SK-N-SH treated with all-trans-retinoic acid at 6 μM for 48 hours (cell line): ENCODE data around the gene EIF2B4.

Source experiments
- ATAC-seq: fragments of 200-7000 bp; cut with Tn5 transposase; 3 replicates; pipeline ENCODE4 v1.9.1; 2020; ENCODE audit warnings: mild to moderate bottlenecking, moderate library complexity
- ARNTL ChIP-seq: fragments of 450-650 bp; formaldehyde crosslinking; IDR thresholded peaks from 2 replicates; pipeline ENCODE4 v1.5.0; 2020; ENCODE audit warnings: low read depth, mild to moderate bottlenecking, moderate library complexity, borderline replicate concordance
- BACH2 ChIP-seq: fragments of 250-450 bp; sonication (Bioruptor Pico); IDR thresholded peaks from 2 replicates; pipeline ENCODE4 v1.9.0; 2021; ENCODE audit warnings: mild to moderate bottlenecking, borderline replicate concordance
- CSDC2 ChIP-seq: fragments of 250-450 bp; sonication (Bioruptor Pico); IDR thresholded peaks from 2 replicates; pipeline ENCODE4 v1.5.0; 2020; ENCODE audit warnings: mild to moderate bottlenecking, moderate library complexity
- ESRRG ChIP-seq: fragments of 250-450 bp; sonication (Bioruptor Pico); IDR thresholded peaks from 2 replicates; pipeline ENCODE4 v1.6.1; 2021; ENCODE audit warnings: mild to moderate bottlenecking
- GLIS3 ChIP-seq: fragments of 250-450 bp; sonication (Bioruptor Pico); IDR thresholded peaks from 2 replicates; pipeline ENCODE4 v1.5.0; 2020; ENCODE audit warnings: mild to moderate bottlenecking, moderate library complexity
- ISL1 ChIP-seq: fragments of 250-450 bp; sonication (Bioruptor Pico); IDR thresholded peaks from 2 replicates; pipeline ENCODE4 v2.1.2; 2022; ENCODE audit warnings: mild to moderate bottlenecking, moderate library complexity
- OSR1 ChIP-seq: fragments of 250-450 bp; sonication (Bioruptor Pico); IDR thresholded peaks from 2 replicates; pipeline ENCODE4 v1.8.0; 2022; ENCODE audit warnings: moderate library complexity, mild to moderate bottlenecking, inconsistent platforms
- PPARA ChIP-seq: fragments of 250-450 bp; sonication (Bioruptor Pico); IDR thresholded peaks from 2 replicates; pipeline ENCODE4 v1.5.0; 2020; ENCODE audit warnings: mild to moderate bottlenecking, borderline replicate concordance
- RARB ChIP-seq: fragments of 250-450 bp; sonication (Bioruptor Pico); IDR thresholded peaks from 2 replicates; pipeline ENCODE4 v1.8.0; 2021; ENCODE audit warnings: mild to moderate bottlenecking, moderate library complexity
- SNAI2 ChIP-seq: fragments of 250-450 bp; sonication (Bioruptor Pico); IDR thresholded peaks from 2 replicates; pipeline ENCODE4 v1.5.0; 2020; ENCODE audit warnings: mild to moderate bottlenecking, moderate library complexity
- TCF4 ChIP-seq: fragments of 250-450 bp; sonication (Bioruptor Pico); IDR thresholded peaks from 2 replicates; pipeline ENCODE4 v1.8.0; 2021; ENCODE audit warnings: mild to moderate bottlenecking, moderate library complexity, borderline replicate concordance
- TOX ChIP-seq: fragments of 250-450 bp; sonication (Bioruptor Pico); IDR thresholded peaks from 2 replicates; pipeline ENCODE4 v1.8.0; 2021; ENCODE audit warnings: mild to moderate bottlenecking, moderate library complexity, borderline replicate concordance
- ZC3H10 ChIP-seq: fragments of 250-450 bp; sonication (Bioruptor Pico); IDR thresholded peaks from 2 replicates; pipeline ENCODE4 v1.5.1; 2021; ENCODE audit warnings: mild to moderate bottlenecking, moderate library complexity
- ZFP3 ChIP-seq: fragments of 250-450 bp; sonication (Bioruptor Pico); IDR thresholded peaks from 2 replicates; pipeline ENCODE4 v1.5.0; 2020; ENCODE audit warnings: mild to moderate bottlenecking, moderate library complexity
- ZFP30 ChIP-seq: fragments of 450-650 bp; formaldehyde crosslinking; IDR thresholded peaks from 2 replicates; pipeline ENCODE4 v1.5.0; 2022; ENCODE audit warnings: mild to moderate bottlenecking, moderate library complexity
- ZNF565 ChIP-seq: fragments of 450-650 bp; formaldehyde crosslinking; conservative IDR thresholded peaks from 2 replicates; pipeline ENCODE4 v1.5.0; 2020; ENCODE audit warnings: low read depth, mild to moderate bottlenecking, moderate library complexity
- ZNF70 ChIP-seq: fragments of 450-650 bp; formaldehyde crosslinking; IDR thresholded peaks from 2 replicates; pipeline ENCODE4 v1.5.0; 2020; ENCODE audit warnings: mild to moderate bottlenecking, moderate library complexity
- ZNF8 ChIP-seq: fragments of 450-650 bp; formaldehyde crosslinking; IDR thresholded peaks from 2 replicates; pipeline ENCODE4 v1.5.0; 2020; ENCODE audit warnings: mild to moderate bottlenecking, moderate library complexity
- TF ChIP-seq, protein P1 (sequence below): fragments of 250-450 bp; sonication (Bioruptor Pico); IDR thresholded peaks from 2 replicates; pipeline ENCODE4 v1.5.0; 2020; ENCODE audit warnings: mild to moderate bottlenecking, moderate library complexity
- TF ChIP-seq, protein P2 (sequence below): fragments of 250-450 bp; sonication (Bioruptor Pico); IDR thresholded peaks from 2 replicates; pipeline ENCODE4 v1.5.1; 2020; ENCODE audit warnings: low read depth, mild to moderate bottlenecking, moderate library complexity
- TF ChIP-seq, protein P3 (sequence below): fragments of 250-450 bp; sonication (Bioruptor Pico); IDR thresholded peaks from 2 replicates; pipeline ENCODE4 v1.5.1; 2021; ENCODE audit warnings: mild to moderate bottlenecking, moderate library complexity
- TF ChIP-seq, protein P4 (sequence below): fragments of 250-450 bp; sonication (Bioruptor Pico); IDR thresholded peaks from 2 replicates; pipeline ENCODE4 v1.8.0; 2021; ENCODE audit warnings: low read depth, mild to moderate bottlenecking, moderate library complexity, borderline replicate concordance
- TF ChIP-seq, protein P5 (sequence below): fragments of 250-450 bp; sonication (Bioruptor Pico); IDR thresholded peaks from 2 replicates; pipeline ENCODE4 v1.8.0; 2020; ENCODE audit warnings: mild to moderate bottlenecking, moderate library complexity, borderline replicate concordance

The EIF2B4 gene

DNA sequence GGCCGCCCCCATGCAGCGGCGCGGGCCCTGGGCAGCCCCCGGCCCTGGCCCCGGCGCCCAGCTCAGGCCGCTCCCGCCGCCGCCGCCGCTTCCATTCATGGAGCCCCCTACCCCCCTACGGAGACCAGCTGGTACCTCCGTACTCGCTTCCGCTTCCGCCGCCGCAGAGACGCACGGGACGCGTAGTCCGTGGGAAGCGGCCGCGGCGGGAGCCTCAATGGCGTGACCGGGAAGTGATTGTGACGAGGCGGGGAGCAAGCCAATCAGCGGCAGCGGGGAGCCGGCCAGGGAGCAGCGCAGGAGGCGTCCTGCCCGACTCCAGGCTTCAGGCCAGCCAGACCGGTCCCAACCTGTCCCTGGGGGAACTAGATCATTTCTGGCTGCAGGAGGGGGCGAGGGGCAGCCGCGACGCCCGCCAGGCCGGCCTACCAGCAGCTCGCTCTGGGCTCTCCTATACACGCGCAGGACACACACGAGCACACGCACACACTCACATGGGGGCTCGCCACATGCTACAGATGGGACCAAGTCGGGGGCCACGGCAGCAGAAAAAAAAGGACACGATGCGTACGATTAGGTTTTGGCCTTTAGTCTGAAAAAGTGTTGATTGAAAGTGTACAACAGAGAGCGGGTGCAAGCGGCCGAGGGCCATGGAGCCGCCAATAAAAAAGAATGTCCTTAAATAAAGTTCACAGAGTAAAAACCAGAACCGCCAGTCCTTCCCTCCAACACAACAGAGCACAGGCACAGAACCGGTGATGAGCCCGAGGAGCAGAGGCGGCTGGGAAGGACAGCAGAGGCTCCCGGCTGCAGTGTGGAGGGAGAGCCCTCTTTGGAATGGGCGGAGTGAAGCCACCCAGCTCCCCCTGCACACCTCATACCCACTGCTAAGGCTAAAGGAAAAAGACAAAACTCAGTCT is 10.7 kb upstream of the EIF2B4 start, which contains the start of gene ZNF513 (continued):
- 0 out of 2 replicates have a peak, but pooled peaks have one; percentile 34 for TF ChIP-seq ZFP30 (CRISPR knock-in tag)
- TF ChIP-seq, protein P1, sequence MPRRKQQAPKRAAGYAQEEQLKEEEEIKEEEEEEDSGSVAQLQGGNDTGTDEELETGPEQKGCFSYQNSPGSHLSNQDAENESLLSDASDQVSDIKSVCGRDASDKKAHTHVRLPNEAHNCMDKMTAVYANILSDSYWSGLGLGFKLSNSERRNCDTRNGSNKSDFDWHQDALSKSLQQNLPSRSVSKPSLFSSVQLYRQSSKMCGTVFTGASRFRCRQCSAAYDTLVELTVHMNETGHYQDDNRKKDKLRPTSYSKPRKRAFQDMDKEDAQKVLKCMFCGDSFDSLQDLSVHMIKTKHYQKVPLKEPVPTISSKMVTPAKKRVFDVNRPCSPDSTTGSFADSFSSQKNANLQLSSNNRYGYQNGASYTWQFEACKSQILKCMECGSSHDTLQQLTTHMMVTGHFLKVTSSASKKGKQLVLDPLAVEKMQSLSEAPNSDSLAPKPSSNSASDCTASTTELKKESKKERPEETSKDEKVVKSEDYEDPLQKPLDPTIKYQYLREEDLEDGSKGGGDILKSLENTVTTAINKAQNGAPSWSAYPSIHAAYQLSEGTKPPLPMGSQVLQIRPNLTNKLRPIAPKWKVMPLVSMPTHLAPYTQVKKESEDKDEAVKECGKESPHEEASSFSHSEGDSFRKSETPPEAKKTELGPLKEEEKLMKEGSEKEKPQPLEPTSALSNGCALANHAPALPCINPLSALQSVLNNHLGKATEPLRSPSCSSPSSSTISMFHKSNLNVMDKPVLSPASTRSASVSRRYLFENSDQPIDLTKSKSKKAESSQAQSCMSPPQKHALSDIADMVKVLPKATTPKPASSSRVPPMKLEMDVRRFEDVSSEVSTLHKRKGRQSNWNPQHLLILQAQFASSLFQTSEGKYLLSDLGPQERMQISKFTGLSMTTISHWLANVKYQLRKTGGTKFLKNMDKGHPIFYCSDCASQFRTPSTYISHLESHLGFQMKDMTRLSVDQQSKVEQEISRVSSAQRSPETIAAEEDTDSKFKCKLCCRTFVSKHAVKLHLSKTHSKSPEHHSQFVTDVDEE: peak; percentile 68; the same call in 1 of the 2 replicates
- TF ChIP-seq, protein P2, sequence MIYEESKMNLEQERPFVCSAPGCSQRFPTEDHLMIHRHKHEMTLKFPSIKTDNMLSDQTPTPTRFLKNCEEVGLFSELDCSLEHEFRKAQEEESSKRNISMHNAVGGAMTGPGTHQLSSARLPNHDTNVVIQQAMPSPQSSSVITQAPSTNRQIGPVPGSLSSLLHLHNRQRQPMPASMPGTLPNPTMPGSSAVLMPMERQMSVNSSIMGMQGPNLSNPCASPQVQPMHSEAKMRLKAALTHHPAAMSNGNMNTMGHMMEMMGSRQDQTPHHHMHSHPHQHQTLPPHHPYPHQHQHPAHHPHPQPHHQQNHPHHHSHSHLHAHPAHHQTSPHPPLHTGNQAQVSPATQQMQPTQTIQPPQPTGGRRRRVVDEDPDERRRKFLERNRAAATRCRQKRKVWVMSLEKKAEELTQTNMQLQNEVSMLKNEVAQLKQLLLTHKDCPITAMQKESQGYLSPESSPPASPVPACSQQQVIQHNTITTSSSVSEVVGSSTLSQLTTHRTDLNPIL (CRISPR knock-in tag): peak; percentile 43; the same call in 1 of the 2 replicates
- TF ChIP-seq GLIS3 (CRISPR knock-in tag): peak; percentile 43; the same call in 1 of the 2 replicates
- 0 out of 2 replicates have a peak, but pooled peaks have one; percentile 37 for TF ChIP-seq ISL1 (CRISPR knock-in tag)

DNA sequence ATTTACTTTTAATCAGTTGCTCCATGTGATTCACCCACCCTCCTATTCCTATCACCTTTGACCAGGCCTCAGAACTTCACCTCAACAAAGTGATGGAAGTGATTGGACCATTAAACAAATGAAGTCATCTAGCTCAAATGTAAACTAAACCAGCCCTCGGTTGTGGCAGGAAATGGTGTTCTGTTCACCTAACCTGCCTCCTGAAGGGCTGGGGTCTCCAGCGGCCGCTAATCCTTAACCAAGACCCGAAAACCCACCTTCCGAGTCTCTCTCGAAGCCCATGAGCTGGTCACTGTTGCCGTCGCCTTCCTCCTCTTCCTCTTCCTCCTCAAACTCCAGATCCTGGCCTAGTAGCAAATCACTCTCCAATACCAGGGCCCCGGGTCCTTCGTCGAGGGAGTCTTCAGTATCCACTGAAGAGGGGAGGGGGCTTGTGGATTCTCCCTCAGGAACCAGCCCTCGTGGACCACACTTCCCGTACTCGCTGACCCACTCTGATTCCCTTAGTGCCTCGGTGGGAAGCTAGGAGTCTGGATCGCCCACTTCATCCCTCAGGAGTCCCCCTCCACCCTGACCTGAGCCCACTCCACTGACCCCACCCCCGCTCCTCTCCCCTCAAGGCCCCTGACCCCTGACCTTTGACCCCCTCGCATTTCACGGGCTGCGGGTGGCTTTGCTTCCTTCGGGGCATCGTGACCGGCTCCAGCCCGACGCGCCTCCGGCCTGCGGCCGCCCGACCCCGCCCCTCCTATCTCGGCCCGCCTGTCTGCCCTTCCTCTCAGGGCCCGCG is 9.9 kb upstream of the EIF2B4 start:
- peak; percentile 9 for ATAC-seq

More for the DNA sequence above, 9.9 kb upstream of the EIF2B4 start:
- TF ChIP-seq BACH2 (no peak), ZNF8 (no peak), PPARA (no peak), ISL1 (CRISPR knock-in tag) (no peak), OSR1 (no peak), ZFP3 (CRISPR knock-in tag) (no peak), ZNF70 (0 out of 2 replicates have a peak, but pooled peaks have one; percentile 5), GLIS3 (CRISPR knock-in tag) (peak; percentile 65; the same call in 1 of the 2 replicates), ESRRG (CRISPR knock-in tag) (0 out of 2 replicates have a peak, but pooled peaks have one; percentile 22), CSDC2 (CRISPR knock-in tag) (no peak), ZC3H10 (CRISPR knock-in tag) (no peak), ZNF565 (CRISPR knock-in tag) (no peak), TOX (CRISPR knock-in tag) (no peak), ZFP30 (CRISPR knock-in tag) (no peak), ARNTL (CRISPR knock-in tag) (peak; percentile 47; the same call in 1 of the 2 replicates), SNAI2 (CRISPR knock-in tag) (no peak), TCF4 (CRISPR knock-in tag) (no peak), RARB (CRISPR knock-in tag) (no peak)
- TF ChIP-seq, protein P3, sequence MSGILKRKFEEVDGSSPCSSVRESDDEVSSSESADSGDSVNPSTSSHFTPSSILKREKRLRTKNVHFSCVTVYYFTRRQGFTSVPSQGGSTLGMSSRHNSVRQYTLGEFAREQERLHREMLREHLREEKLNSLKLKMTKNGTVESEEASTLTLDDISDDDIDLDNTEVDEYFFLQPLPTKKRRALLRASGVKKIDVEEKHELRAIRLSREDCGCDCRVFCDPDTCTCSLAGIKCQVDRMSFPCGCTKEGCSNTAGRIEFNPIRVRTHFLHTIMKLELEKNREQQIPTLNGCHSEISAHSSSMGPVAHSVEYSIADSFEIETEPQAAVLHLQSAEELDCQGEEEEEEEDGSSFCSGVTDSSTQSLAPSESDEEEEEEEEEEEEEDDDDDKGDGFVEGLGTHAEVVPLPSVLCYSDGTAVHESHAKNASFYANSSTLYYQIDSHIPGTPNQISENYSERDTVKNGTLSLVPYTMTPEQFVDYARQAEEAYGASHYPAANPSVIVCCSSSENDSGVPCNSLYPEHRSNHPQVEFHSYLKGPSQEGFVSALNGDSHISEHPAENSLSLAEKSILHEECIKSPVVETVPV (CRISPR knock-in tag): peak; percentile 73; the same call in 1 of the 2 replicates
- TF ChIP-seq, protein P2 (CRISPR knock-in tag): no peak; the same call in 1 of the 2 replicates
- TF ChIP-seq, protein P1: no peak
- TF ChIP-seq, protein P4, sequence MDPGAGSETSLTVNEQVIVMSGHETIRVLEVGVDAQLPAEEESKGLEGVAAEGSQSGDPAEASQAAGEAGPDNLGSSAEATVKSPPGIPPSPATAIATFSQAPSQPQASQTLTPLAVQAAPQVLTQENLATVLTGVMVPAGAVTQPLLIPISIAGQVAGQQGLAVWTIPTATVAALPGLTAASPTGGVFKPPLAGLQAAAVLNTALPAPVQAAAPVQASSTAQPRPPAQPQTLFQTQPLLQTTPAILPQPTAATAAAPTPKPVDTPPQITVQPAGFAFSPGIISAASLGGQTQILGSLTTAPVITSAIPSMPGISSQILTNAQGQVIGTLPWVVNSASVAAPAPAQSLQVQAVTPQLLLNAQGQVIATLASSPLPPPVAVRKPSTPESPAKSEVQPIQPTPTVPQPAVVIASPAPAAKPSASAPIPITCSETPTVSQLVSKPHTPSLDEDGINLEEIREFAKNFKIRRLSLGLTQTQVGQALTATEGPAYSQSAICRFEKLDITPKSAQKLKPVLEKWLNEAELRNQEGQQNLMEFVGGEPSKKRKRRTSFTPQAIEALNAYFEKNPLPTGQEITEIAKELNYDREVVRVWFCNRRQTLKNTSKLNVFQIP (CRISPR knock-in tag): 0 out of 2 replicates have a peak, but pooled peaks have one; percentile 81
- TF ChIP-seq, protein P5, sequence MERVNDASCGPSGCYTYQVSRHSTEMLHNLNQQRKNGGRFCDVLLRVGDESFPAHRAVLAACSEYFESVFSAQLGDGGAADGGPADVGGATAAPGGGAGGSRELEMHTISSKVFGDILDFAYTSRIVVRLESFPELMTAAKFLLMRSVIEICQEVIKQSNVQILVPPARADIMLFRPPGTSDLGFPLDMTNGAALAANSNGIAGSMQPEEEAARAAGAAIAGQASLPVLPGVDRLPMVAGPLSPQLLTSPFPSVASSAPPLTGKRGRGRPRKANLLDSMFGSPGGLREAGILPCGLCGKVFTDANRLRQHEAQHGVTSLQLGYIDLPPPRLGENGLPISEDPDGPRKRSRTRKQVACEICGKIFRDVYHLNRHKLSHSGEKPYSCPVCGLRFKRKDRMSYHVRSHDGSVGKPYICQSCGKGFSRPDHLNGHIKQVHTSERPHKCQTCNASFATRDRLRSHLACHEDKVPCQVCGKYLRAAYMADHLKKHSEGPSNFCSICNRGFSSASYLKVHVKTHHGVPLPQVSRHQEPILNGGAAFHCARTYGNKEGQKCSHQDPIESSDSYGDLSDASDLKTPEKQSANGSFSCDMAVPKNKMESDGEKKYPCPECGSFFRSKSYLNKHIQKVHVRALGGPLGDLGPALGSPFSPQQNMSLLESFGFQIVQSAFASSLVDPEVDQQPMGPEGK (CRISPR knock-in tag): no peak
